HepG2 (cell line): ENCODE measurements around the gene STIM2. TPM values are rescaled to one million over a fixed set of nuclear protein-coding genes. Genes with fewer than 3 reads are reported as not detected.

Experiments used
- AKAP8 ChIP-seq: sonication (generic); formaldehyde crosslinking; IDR thresholded peaks from 2 replicates; pipeline ENCODE4 v1.5.1; 2020; ENCODE audit warnings: mild to moderate bottlenecking, missing genetic modification reagents
- DPF2 ChIP-seq: sonication (generic); formaldehyde crosslinking; IDR thresholded peaks from 2 replicates; pipeline ENCODE4 v1.4.0; 2020; ENCODE audit warnings: mild to moderate bottlenecking, low read depth, missing genetic modification reagents, borderline replicate concordance
- EHMT2 ChIP-seq: fragments of 200-600 bp; sonication (generic); IDR thresholded peaks from 2 replicates; pipeline ENCODE4 v1.7.0; 2017; ENCODE audit warnings: antibody characterized with exemption, low read depth, low read length, borderline replicate concordance
- IRX3 ChIP-seq: sonication (generic); formaldehyde crosslinking; IDR thresholded peaks from 2 replicates; pipeline ENCODE4 v1.8.1; 2023; ENCODE audit warnings: mild to moderate bottlenecking, low read depth, missing genetic modification reagents, borderline replicate concordance
- NFYC ChIP-seq: IDR thresholded peaks from 2 replicates; pipeline ENCODE4 v1.6.1; 2016; ENCODE audit warnings: missing genetic modification reagents, missing compliant biosample characterization
- NR2F6 ChIP-seq, 2 experiments: IDR thresholded peaks; 2 replicates each; pipeline ENCODE4 v1.6.1; 2016; ENCODE audit warnings: antibody characterized with exemption in 1 of 2, mild to moderate bottlenecking in 1 of 2
- SMAD1 ChIP-seq: sonication (generic); formaldehyde crosslinking; IDR thresholded peaks from 2 replicates; pipeline ENCODE4 v1.4.0; 2020; ENCODE audit warnings: missing genetic modification reagents, low read depth, mild to moderate bottlenecking, borderline replicate concordance
- SOX6 ChIP-seq, 2 experiments: fragments of 450-650 bp in 1 of 2; sonication (generic) in 1 of 2; formaldehyde crosslinking in 1 of 2; IDR thresholded peaks; 2 replicates each; pipeline versions ENCODE4 v1.4.0 to v1.6.1; 2017 to 2020; ENCODE audit warnings: antibody characterized with exemption in 1 of 2, mild to moderate bottlenecking in 1 of 2, missing genetic modification reagents in 1 of 2
- TCF7L2 ChIP-seq: IDR thresholded peaks from 2 replicates; pipeline ENCODE4 v1.6.1; 2011; ENCODE audit warnings: mild to moderate bottlenecking, low read depth, low read length, moderate library complexity
- ZNF235 ChIP-seq: sonication (generic); formaldehyde crosslinking; IDR thresholded peaks from 2 replicates; pipeline ENCODE4 v1.8.1; 2023; ENCODE audit warnings: mild to moderate bottlenecking, missing genetic modification reagents, borderline replicate concordance
- ZNF292 ChIP-seq: sonication (generic); formaldehyde crosslinking; IDR thresholded peaks from 2 replicates; pipeline ENCODE4 v1.8.1; 2022; ENCODE audit warnings: mild to moderate bottlenecking, low read depth, missing genetic modification reagents, borderline replicate concordance
- polyA plus RNA-seq, 8 experiments: library from polyadenylated mRNA; depleted of rRNA in 3 of 8; stranded (reverse) in 7 of 8; unstranded in 1 of 8; fragments of >200 nt; fragmentation: Illumina TruSeq in 4 of 8; extraction: Trizol in 4 of 8; gene quantifications; 2 replicates each; pipeline versions ENCODE4 v1.2.1 to v1.2.3, GENCODE V29; 2011 to 2016; ENCODE audit warnings: low read depth in 4 of 8, missing spikeins in 1 of 8, mixed read lengths in 1 of 8; ENCODE audit not compliant: insufficient read depth in 1 of 8
- total RNA-seq, 5 experiments: library from RNA; depleted of rRNA; stranded (reverse); fragments of >200 nt; fragmentation: Illumina TruSeq; extraction: Trizol; gene quantifications; 2 replicates each; pipeline ENCODE4 v1.2.3, GENCODE V29; 2016; ENCODE audit warnings: low read depth in 1 of 5
- TF ChIP-seq, protein P1 (sequence below): IDR thresholded peaks from 2 replicates; pipeline ENCODE4 v1.6.1; 2016; ENCODE audit warnings: low read depth, missing genetic modification reagents, missing compliant biosample characterization
- TF ChIP-seq, protein P2 (sequence below): sonication (generic); formaldehyde crosslinking; IDR thresholded peaks from 2 replicates; pipeline ENCODE4 v1.8.0; 2022; ENCODE audit warnings: missing genetic modification reagents, mild to moderate bottlenecking, inconsistent platforms, borderline replicate concordance
- TF ChIP-seq, protein P3 (sequence below): sonication (generic); formaldehyde crosslinking; IDR thresholded peaks from 2 replicates; pipeline ENCODE4 v1.8.0; 2022; ENCODE audit warnings: missing genetic modification reagents, mild to moderate bottlenecking, borderline replicate concordance
- TF ChIP-seq, protein P4 (sequence below): sonication (generic); formaldehyde crosslinking; IDR thresholded peaks from 2 replicates; pipeline ENCODE4 v1.5.1; 2020; ENCODE audit warnings: mild to moderate bottlenecking, moderate library complexity, missing genetic modification reagents

STIM2 gene
- total and polyA plus RNA-seq, 2 of the 13 experiments (the other 11 are each of a cell fraction or from before 2014, with no cell fraction given): 19.3 to 19.4 TPM

DNA sequence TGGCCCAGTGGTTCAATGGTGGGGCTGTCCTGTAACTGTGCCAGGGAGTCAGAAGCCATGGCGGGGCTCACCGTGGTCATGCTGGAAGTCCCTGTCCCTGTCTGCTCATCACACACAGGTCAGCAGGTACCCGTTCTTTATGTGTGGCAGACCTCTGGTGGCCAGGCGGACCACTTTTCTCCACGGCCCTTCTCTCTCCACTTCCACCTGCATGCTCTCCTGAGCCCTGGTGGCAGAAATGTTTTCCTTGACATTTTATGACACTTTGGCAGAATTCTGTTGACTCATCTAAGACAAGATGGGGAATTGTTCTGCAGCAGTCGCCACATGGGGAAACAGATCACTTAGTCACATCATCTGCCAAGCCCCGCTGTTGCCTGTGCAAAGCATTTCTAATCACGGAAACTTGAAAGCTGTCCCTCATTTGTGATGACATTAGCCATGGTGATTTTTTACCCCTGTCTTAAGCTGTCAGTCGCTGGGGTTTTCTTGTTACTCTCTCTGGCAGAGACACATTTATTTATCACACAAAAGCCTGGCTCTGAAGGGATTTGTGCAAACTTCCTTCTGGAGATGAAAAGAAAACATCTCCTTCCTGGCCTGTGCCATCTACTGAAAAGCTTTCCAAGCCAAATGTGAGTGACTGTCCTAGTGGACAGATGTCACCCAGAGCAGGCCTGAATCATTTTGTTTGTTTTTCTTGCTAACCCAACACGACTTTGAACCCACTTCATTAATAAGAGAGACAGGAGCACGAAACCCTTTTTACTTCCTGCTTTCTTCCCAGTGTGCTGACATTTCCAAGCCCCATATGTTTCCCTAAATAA is 38.8 kb upstream of the STIM2 start (continued):
- TF ChIP-seq, protein P1, sequence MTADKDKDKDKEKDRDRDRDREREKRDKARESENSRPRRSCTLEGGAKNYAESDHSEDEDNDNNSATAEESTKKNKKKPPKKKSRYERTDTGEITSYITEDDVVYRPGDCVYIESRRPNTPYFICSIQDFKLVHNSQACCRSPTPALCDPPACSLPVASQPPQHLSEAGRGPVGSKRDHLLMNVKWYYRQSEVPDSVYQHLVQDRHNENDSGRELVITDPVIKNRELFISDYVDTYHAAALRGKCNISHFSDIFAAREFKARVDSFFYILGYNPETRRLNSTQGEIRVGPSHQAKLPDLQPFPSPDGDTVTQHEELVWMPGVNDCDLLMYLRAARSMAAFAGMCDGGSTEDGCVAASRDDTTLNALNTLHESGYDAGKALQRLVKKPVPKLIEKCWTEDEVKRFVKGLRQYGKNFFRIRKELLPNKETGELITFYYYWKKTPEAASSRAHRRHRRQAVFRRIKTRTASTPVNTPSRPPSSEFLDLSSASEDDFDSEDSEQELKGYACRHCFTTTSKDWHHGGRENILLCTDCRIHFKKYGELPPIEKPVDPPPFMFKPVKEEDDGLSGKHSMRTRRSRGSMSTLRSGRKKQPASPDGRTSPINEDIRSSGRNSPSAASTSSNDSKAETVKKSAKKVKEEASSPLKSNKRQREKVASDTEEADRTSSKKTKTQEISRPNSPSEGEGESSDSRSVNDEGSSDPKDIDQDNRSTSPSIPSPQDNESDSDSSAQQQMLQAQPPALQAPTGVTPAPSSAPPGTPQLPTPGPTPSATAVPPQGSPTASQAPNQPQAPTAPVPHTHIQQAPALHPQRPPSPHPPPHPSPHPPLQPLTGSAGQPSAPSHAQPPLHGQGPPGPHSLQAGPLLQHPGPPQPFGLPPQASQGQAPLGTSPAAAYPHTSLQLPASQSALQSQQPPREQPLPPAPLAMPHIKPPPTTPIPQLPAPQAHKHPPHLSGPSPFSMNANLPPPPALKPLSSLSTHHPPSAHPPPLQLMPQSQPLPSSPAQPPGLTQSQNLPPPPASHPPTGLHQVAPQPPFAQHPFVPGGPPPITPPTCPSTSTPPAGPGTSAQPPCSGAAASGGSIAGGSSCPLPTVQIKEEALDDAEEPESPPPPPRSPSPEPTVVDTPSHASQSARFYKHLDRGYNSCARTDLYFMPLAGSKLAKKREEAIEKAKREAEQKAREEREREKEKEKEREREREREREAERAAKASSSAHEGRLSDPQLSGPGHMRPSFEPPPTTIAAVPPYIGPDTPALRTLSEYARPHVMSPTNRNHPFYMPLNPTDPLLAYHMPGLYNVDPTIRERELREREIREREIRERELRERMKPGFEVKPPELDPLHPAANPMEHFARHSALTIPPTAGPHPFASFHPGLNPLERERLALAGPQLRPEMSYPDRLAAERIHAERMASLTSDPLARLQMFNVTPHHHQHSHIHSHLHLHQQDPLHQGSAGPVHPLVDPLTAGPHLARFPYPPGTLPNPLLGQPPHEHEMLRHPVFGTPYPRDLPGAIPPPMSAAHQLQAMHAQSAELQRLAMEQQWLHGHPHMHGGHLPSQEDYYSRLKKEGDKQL (CRISPR knock-in tag): no peak
- TF ChIP-seq IRX3 (CRISPR knock-in tag) (no peak), SOX6 (IDR thresholded peaks at IDR 0.05) (no peak), SOX6 (CRISPR knock-in tag; IDR thresholded peaks at IDR 0.05) (peak; percentile 72; the same call in 1 of the 2 replicates), NR2F6 (IDR thresholded peaks at IDR 0.05) (peak; percentile 48), NR2F6 (CRISPR knock-in tag; IDR thresholded peaks at IDR 0.05) (peak; percentile 27; the same call in 1 of the 2 replicates), ZNF292 (CRISPR knock-in tag) (peak; percentile 17; the same call in 1 of the 2 replicates), EHMT2 (peak; percentile 22; the same call in 1 of the 2 replicates), NFYC (no peak), DPF2 (CRISPR knock-in tag) (peak; percentile 85; the same call in 1 of the 2 replicates), TCF7L2 (no peak), AKAP8 (CRISPR knock-in tag) (no peak), SMAD1 (CRISPR knock-in tag) (no peak), ZNF235 (CRISPR knock-in tag) (no peak)
- TF ChIP-seq, protein P2, sequence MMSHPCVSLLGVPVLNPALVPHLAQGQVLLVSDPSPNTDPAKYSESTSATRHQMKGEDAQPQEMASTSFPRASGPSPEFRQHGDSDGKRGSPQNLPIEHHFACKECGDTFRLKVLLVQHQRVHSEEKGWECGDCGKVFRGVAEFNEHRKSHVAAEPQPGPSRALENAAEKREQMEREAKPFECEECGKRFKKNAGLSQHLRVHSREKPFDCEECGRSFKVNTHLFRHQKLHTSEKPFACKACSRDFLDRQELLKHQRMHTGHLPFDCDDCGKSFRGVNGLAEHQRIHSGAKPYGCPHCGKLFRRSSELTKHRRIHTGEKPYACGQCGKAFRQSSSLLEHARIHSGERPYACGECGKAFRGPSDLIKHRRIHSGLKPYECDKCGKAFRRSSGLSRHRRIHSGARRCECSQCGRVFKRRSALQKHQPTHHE (CRISPR knock-in tag): no peak
- TF ChIP-seq, protein P3, sequence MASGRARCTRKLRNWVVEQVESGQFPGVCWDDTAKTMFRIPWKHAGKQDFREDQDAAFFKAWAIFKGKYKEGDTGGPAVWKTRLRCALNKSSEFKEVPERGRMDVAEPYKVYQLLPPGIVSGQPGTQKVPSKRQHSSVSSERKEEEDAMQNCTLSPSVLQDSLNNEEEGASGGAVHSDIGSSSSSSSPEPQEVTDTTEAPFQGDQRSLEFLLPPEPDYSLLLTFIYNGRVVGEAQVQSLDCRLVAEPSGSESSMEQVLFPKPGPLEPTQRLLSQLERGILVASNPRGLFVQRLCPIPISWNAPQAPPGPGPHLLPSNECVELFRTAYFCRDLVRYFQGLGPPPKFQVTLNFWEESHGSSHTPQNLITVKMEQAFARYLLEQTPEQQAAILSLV: no peak
- TF ChIP-seq, protein P4, sequence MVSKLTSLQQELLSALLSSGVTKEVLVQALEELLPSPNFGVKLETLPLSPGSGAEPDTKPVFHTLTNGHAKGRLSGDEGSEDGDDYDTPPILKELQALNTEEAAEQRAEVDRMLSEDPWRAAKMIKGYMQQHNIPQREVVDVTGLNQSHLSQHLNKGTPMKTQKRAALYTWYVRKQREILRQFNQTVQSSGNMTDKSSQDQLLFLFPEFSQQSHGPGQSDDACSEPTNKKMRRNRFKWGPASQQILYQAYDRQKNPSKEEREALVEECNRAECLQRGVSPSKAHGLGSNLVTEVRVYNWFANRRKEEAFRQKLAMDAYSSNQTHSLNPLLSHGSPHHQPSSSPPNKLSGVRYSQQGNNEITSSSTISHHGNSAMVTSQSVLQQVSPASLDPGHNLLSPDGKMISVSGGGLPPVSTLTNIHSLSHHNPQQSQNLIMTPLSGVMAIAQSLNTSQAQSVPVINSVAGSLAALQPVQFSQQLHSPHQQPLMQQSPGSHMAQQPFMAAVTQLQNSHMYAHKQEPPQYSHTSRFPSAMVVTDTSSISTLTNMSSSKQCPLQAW (CRISPR knock-in tag): peak; percentile 60; the same call in 1 of the 2 replicates
